ENCODE results near the gene HSPA5.
A peak's percentile ranks its signal among the peaks of the same experiment; 100 is the strongest.

Gene HSPA5

DNA sequence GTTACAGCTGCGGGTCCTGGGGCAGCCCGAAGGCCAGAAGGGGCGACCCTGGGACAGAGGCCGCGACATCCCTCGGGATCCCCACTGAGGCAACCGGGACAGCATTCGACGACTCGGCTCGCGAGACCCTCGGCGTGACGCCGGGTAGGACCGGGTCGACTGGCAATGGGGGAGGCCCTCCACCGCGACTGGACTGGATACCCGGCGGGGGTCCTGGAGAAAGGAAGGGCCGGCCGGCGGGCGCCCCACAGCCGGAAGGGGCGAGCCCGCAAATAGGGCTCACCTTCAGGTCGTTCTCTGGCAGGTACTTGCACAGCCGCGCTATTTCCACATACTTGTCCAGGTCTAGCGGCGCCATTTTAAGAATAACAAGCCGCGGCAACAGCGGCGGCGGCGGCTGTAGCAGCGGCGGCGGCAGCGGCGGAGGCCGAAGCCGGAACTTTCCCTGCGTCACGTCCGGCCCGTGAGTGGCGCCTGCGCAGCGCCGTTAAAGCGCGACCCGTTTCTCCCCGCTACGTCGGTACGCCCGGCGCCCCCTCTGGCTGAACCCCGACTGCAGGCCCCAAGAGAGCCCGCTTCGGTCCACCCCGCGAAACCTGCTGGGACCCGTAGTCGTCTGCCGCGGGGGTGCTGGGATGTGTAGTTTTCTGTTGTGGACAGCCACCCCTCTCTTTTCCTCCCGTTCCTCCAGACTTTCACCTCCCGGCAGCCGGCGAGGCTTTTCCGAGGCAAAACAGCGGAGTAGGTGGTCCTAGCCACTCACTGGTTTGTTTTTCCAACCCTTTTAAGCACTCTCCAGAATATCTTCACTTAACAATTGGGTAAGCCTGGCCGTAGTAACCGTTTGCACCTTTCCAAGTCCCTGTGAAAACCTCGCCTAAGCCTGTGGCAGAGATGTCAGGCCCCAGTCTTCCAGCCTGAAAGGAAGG is 51.5 kb downstream of the HSPA5 start, which contains the start of gene PPP6C:
Gene PPP6C (minus strand): TSS at position 443 of the 929 bp plus-strand sequence. CDS start 85 bp downstream, at position 358.
- Histone ChIP-seq H3K27ac (peak within 1 kb of the TSS; percentile 94 to 96), H3K4me3 (peak within 1 kb of the TSS; percentile 85 to 87), H3K27me3 (no peaks in the 10 kb centered on the region), H3K9me3 (no peaks in the 10 kb centered on the region), H3K36me3 (no peaks in the 10 kb centered on the region), H3K4me1 (peaks cover 0 to 51% (median 42%) of the 10 kb centered on the region in 4 donors)
- DNase-seq: peak; percentile 96 to 98
- intact Hi-C loops (cut with DNase I; ENCODE audit: low total_unique reads): no loop called here
- TF ChIP-seq, protein P1, sequence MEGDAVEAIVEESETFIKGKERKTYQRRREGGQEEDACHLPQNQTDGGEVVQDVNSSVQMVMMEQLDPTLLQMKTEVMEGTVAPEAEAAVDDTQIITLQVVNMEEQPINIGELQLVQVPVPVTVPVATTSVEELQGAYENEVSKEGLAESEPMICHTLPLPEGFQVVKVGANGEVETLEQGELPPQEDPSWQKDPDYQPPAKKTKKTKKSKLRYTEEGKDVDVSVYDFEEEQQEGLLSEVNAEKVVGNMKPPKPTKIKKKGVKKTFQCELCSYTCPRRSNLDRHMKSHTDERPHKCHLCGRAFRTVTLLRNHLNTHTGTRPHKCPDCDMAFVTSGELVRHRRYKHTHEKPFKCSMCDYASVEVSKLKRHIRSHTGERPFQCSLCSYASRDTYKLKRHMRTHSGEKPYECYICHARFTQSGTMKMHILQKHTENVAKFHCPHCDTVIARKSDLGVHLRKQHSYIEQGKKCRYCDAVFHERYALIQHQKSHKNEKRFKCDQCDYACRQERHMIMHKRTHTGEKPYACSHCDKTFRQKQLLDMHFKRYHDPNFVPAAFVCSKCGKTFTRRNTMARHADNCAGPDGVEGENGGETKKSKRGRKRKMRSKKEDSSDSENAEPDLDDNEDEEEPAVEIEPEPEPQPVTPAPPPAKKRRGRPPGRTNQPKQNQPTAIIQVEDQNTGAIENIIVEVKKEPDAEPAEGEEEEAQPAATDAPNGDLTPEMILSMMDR (IDR thresholded peaks at IDR 0.05): peak; percentile 59 to 61

GRCh38 chr9:125189011-125189360 is 52.2 kb downstream of the HSPA5 start:
- no peaks in the 10 kb centered on the region for H3K9me3 ChIP-seq
- intact Hi-C loops (cut with DNase I; ENCODE audit: low total_unique reads): no loop called here
- H3K36me3 ChIP-seq: no peaks in the 10 kb centered on the region
- TF ChIP-seq, protein P1 (IDR thresholded peaks at IDR 0.05): no peak
- peak overlapping the region; percentile 94 to 96 for H3K27ac ChIP-seq
- H3K27me3 ChIP-seq: no peaks in the 10 kb centered on the region
- no peak for DNase-seq
- peaks cover 0 to 58% (median 48%) of the 10 kb centered on the region in 4 donors for H3K4me1 ChIP-seq
- H3K4me3 ChIP-seq: peak overlapping the region; percentile 85 to 87
